HG02970 (cell line): ENCODE results near the gene AFAP1.

Source experiments
- ATAC-seq: cut with Tn5 transposase; IDR thresholded peaks from one replicate; pipeline ENCODE4 v1.9.1; 2021; ENCODE audit warnings: mild to moderate bottlenecking, moderate library complexity, moderate number of reproducible peaks; ENCODE audit not compliant: unreplicated experiment, low FRiP score

AFAP1 gene

GRCh38 chr4:7710576-7711306 lies 228.9 kb downstream of the AFAP1 start:
- ATAC-seq = no peak

GRCh38 chr4:7710126-7710525 lies 229.5 kb downstream of the AFAP1 start:
- ATAC-seq = no peak

DNA sequence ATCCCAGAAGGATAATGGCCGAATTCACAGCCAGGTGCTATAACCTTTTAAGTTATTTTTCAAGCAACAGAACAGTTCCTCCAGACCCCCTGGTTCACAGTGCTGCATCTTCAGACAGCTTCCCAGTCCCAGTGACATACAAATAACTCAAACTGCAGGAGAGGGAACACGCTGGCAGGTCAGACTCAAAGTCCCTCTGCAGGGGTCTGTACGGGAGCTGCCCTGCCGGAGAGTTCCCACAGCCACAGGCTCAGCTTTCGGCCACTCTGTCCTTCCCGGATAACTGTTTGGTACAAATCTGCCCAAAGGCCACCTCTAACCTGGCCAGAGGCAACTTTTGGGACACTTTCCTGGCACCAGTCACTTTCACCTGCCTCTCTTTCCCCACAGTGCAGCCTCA lies 230.2 kb downstream of the AFAP1 start:
- ATAC-seq = no peak

DNA sequence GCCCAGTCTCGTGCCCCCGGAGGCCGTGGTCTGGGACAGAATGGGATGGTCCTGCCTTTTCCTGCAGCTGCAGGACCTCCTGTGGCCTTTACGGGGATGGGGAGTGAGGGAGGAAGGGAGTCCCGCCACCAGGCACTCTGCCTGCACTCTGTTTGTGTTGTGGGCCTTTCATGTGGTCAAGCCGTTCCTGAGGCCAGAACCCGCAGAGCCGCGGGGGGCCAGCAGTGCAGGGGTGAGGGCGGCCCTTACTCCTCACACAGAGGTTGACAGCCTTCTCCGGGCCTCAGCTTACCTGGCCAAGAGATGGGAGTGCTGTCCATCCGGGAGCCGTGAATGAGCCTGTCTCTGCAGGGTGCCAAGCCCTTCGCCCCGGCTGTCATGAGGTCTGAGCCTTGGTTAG lies 230.7 kb downstream of the AFAP1 start:
- no peak for ATAC-seq
